ENCODE results near the gene SDC3.
A peak's percentile ranks its signal among the peaks of the same experiment; 100 is the strongest.

SDC3 gene

DNA sequence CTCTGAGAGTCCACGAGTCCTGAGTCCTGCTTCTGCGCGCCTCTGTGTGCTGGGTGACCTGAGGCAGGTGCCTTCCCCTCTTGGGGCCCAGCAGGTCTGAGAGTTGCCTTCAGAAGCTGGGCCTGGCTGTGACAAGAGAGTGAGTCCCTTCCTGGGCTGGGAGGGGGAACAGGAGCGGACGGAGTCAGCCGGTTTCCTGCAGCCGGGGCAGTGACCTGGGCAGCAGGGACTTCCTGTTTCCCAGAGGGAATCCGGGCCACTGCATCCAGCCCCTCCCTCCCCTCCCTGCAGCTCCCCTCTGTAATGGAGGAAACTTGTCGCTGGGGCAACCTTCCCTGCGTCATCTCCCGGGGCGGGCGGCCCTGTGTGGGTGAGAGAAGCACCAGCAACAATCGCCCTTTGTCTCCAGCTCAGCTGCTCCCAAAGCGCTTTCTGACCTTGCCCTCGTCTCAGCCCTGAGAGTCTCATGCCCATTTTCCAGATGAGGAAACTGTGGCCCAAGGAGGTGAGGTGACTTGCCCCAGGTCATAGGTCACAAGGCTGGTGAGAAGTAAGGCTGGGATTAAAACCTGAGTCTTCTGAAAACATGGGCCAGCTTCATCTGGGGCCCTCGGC is 61.1 kb downstream of the SDC3 start:
- no peak for DNase-seq (ENCODE audit: low spot score)

DNA sequence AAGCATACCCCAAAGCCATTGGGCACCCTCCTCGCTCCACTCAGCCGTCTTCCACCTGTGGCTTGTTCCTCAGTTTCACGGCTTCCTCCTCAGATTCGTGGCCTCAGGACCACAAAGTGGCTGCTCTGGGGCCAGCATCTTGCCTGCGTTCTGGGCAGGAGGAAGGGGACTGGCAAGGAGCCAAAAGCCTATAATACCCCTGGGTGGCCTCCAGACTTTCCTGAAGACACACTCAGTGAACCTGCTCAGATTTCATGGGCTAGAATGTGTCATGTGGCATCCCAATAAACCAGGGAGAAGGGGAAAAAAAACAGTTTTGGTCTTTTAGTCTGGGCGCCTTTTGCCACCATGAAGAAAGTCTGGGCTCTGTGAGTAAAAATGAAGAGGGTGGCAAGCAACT is 62.0 kb downstream of the SDC3 start:
- DNase-seq (ENCODE audit: low spot score): no peak

DNA sequence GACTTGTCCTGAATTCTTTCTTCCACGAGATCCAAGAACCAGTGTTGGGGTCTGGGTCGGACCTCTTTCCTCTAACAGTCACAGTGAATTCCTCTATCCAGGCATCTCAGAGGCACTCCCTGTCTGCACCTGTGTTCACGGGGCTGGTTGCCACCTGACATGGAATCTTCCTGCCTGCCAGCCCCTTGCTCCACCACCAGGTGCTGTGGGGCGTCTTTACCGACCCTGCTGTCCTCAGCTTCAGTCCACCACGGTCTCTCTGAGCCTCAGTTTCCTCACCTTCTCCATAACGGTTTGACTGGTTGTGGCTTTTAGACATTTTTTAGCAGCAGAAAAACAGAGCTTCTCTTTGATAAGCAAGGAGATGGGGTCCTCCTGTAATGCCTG is 62.7 kb downstream of the SDC3 start:
- DNase-seq (ENCODE audit: low spot score): no peak

DNA sequence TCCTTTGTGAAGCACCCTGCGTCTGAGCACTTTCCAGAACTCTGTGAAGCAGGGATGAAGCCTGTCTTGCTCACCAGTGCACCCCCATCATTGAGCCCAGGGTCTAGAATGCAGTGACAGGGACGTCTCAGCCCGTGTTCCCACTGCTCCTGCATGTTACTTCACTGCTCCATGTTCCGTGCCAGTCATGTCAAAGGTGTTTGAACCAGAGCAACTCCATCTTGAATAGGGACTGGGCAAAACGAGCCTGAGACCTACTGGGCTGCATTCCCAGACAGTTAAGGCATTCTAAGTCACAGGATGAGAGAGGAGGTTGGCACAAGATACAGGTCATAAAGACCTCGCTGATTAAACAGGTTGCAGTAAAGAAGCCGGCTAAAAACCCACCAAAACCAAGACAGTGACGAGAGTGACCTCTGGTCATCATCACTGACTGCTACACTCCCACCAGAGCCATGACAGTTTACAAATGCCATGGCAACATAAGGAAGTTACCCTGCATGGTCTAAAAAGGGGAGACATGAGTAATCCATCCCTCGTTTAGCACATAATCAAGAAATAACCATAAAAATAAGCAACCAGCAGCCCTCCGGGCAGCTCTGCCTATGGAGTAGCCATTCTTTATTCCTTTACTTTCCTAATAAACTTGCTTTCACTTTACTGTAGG is 63.2 kb downstream of the SDC3 start:
- no peak for DNase-seq (ENCODE audit: low spot score)

DNA sequence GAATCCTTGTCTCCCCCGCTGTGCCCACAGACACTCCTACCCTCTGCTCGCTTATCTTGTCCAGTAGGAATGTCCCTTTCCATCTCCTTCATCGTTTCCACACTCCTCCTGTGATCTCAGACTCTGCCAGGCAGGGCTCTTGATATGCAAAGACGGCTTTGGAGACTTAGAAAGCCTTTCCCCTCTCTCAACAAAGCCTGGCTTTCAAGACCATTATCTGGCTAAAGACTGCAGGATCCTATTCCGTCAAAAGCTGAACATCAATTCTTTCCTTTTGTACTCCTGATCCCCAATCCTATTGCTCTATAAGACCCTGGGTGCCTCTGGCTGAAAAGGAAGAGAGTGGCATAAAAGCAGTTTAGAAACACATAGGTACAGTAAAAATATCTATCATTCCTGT is 63.9 kb downstream of the SDC3 start:
- DNase-seq (ENCODE audit: low spot score): no peak

DNA sequence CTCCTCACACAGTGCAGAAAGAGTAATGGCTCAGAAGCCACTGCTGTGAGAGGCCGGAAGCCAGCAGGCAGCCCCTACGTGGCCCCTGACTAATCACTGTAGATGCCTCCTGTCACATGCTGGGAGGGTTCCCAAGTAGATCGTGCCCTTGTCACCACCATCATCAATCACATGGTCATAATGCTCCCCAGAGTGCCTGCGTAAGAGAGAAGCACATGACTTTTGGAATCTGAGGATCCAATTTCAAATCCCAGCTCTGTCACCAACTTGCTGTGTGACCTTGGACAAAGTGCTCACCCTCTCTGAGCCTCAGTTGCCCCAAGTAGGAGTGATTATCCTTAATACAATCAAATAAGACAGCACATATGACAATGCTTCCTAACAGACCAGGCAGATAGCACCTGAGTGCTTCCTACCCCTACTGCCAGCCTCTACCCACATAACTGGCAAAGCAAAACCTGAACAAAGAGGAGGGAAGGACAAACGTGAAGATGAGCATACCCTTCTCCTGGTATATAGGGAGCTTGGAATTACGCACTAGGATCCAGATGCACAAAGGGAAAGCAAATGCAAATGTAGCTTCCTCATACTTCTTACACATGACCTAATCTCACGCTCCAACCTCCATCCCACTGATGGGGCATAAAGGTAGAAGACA is 65.7 kb downstream of the SDC3 start:
- DNase-seq (ENCODE audit: low spot score): no peak

DNA sequence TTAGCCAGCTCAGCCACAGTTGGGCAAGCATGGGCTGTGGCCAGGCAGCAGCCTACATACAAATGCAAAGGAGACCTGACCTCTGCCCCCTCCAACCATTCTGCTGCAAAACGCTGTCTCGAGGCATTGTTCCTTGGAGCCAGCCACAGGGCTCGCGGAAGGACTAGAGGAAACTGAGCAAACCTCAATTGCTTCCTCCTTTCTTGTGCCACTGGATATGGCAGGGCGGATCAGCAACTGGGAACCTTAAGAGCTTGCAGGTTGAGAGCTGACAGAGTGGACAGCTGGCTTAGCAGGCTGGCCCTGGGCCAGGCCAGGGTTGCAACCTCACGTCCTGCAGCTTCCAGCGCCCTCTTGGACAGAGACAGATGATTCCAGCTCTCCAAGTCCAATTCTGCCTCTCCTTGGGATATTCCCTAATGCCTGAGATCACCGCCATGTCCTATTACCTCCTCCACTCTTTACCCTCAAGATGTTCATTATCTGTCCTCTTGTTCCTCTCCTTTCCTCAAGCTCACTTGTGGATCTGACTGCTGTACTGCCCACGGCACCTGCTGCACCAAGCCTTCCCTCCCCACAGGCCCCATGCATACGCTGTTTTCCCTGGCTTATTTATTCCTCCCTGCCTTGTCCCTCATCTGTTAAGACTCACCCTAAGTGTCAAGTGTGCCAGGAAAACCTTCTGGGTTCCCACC is 67.5 kb downstream of the SDC3 start:
- DNase-seq (ENCODE audit: low spot score): no peak

DNA sequence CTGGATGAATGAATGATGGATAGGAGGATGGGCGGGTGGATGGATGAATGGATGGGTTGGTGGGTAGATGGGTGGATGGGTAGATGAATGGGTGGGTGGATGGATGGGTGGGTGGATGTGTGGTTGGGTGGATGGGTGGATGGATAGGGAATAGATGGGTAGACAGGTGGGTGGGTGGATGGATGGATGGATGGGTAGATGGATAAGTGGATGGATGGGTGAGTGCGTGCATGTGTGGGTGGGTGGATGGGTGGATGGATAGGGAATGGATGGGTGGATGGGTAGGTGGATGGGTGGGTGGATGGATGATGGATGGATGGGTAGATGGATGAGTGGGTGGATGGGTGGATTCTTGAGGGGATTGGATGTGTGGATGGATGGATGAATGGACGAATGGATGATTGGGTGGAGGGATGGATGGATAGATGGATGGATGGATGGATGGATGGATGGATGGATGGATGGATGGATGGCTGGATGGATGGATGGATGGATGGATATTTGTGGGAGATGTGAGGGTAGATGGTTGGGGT is 68.7 kb downstream of the SDC3 start:
- no peak for DNase-seq (ENCODE audit: low spot score)

DNA sequence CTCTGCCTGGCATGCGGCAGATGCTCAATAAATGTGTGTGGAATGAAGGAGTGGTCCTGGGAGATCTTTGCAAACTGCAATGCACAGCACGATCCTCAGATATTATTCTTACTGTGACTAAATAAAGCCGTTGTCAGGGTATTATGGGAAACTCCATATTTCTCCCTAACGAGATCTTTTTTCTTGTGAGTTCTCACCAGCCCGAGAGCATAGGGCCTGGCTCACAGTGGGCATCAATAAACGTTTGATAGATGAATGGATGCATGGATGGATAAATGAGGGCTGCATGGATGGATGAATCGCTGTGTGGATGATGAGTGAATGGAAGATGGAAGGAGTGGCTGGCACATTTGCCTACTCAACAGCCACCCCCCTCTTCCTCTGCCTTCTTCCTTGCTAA is 69.6 kb downstream of the SDC3 start:
- DNase-seq (ENCODE audit: low spot score): no peak

DNA sequence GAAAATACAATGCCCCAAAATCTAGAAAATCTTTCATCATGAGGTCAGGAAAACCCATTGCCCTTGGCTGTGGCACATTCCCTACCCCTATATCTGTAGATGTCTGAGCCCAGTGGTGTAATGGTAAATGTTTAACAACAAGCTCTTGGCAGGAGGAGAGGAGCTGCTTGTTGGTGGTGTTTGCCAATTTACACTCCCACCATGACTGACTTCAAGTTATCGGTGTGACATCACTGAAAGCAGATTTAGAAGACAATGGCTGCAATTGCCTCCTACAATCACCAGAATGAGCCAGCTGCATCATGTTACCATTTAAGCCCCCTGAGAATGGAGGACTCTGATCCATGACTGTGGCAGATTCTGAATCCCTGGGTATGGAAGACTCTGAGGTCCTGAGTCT is 70.9 kb downstream of the SDC3 start:
- DNase-seq (ENCODE audit: low spot score): no peak

DNA sequence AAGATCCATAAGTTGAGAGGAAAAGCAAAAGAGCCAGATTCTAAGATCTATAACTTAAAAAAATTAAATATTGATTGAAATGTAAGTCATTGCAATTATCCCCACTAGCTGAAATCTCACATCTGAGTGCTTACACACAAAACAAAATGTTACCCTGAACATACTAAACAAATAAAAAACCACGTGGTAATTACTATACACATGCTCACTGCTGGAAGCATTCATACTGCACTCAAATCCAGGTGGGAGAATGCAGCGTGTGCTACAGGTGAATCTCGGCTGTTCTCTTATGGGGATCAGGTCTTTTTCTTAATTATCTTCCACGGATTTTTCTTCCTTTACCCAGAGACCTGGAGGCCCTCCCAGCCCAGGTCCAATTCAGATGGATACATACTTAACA is 74.3 kb downstream of the SDC3 start:
- no peak for DNase-seq (ENCODE audit: low spot score)

DNA sequence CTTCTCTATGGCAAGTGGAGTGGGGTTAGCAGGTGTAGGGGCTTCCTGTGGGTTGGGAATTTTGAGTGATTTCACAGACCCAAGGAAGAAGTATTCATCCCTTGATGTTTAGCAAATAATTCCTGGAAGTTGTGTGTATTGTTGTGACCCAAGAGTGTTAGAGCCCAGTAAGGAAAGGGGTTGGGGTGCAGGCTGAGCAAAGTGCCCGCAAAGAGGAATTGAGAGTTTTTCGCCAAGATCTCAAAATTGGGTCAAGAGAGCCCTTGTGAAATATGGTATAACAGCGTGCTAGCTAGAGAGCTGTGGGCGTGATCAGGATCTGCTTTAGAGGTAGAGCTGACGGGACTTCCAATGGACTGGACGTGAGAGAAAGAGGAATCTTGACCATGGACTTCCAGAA is 78.0 kb downstream of the SDC3 start:
- DNase-seq (ENCODE audit: low spot score): no peak

DNA sequence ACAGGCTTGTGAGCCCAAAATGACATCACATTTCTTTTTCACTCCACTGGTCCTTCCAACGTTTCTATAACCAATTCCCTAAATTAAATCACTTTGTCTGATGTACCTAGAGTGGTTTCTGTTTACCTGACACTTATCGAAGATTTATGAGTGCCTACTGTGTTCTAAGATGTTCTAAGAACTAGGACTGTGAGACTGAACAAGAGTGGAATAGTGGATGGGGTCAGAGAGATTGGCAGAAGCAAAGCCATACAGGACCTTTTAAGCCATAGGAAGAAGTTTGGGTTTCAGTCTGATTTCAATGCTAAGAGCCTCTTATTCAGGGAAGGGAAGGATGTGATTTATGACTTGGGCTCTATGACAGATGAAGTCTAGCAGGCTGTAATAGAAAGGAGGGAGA is 78.7 kb downstream of the SDC3 start:
- DNase-seq (ENCODE audit: low spot score): no peak

DNA sequence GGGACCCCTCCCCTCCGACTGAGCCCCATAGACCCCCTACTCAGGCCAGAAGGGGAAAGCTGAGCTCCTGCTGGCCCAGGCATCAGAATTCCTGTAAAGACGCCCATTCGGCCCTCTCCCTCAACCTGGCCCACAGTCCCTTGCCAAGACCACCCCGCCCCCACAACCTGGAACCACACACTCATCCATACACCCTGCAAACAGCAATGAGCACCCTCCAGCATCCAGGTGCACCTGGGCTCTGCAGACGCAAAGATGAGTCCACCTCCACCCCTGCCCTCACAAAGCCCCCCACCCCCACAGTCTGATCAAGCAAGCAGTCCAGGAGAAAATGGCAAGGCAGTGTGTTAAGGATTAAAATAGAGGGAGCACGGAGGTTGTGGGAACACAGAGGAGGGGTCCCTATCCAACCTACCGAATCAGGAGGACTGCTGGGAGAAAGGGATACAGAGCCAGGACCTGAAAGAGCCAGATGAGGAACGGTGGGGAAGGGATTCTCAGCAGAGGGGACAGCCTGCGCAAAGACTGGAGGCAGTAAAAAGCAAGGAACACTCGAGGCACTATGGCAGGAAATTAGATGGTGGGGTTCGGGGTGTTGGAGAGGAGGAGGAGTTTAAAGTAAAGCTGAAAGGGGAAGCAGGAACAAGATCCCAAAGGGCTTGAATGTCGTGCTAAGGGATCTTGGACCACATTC is 83.7 kb downstream of the SDC3 start:
- DNase-seq (ENCODE audit: low spot score): no peak

DNA sequence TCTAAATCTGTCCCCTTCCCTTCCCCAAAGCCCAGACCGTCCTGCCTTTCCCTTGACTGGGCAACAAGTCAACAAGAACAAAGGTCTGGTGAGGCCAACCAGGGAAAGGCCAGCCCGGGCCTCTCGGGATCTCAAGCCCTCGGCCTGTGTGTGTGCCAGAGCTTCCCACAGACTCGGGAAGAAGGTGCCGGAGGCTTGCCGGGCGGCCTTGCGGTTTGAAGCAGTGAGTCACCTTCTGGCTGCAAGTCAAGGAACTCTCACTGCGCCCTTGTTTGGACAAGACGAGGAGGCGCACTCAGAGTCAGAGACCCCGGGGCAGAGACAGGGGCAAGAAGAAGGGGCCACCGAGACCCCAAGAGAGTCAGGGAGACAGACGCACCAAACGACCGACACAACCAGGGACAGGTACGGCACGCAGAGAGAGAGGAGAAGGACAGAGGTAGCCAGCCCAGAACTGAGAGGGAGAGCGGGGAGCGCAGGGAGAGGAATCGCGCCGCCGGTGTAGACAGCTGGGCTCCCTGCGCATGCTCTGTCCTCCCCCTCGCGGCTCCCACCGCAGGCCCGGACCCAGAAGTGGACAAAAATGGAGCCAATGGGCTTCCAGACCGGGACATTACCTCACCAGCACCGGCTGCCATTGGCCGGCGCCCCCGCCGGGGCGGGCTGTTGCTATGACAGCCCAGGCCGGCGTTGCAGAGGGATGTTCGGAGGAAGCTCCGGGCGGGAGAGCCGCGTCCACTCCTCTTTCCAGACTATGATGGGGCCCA is 84.4 kb downstream of the SDC3 start:
- peak; percentile 60 for DNase-seq (ENCODE audit: low spot score)

DNA sequence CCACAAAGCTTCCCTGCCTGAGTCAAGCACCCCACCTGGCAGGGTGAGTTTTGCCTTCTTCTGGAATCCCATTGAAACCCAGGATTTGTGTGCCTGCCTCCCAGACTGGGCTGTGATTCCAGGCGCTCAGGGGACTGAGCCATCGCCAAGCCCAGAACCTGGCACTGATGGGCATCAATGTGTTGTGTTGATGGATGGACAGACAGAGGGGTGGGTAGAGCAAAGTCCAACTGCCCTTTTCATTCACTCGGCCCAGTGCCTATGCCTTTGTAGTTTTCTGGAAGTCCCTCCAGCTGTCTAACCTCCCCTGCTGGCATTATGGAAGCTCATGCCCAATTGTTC is 85.0 kb downstream of the SDC3 start:
- no peak for DNase-seq (ENCODE audit: low spot score)

DNA sequence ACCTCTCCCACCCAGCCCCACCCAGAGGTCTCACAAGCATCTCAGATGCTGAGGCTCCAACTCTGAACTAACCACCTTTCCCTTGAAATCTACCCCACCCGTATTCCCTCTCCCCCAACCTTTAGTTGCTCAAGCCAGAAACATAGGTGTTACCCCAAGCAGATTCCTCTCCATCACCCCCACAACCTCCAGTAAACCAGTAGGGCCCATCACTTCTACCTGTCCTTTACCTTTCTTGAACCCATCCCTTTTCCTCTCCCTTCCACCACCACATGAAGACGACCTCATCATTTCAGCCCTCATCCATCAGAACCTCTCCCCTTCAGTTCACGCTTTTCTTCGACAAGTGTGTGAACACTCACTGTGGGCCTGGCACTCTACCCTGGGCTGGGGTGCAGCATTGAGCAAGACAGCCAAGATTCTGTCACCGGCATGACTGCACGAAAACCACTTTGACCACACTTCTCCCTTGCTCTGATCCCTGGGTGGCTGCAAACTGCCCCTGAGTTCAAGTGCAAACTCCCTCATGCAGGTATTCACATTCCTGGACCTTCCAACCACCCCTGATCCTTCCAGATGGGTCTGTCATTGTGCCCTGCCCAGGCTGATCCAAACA is 85.5 kb downstream of the SDC3 start:
- DNase-seq (ENCODE audit: low spot score): no peak

DNA sequence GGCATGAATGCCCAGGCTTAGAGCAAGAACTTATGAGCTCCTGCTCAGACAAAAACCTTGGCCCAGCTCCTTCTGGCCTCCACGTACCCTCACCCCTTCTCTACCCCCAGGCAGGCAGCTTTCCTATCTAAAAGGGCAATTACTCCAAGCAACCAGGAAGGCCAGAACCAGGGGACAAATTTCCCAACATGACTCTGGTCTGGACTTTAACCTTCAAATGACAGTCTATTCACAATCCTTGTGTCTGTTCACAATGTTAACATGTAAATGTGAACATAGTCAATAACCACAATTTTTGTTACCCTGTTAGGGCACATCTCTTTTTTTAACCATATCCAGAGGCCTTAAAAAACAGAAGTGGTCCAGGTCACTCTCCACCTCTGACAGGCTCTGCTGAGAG is 86.6 kb downstream of the SDC3 start:
- DNase-seq (ENCODE audit: low spot score): no peak

DNA sequence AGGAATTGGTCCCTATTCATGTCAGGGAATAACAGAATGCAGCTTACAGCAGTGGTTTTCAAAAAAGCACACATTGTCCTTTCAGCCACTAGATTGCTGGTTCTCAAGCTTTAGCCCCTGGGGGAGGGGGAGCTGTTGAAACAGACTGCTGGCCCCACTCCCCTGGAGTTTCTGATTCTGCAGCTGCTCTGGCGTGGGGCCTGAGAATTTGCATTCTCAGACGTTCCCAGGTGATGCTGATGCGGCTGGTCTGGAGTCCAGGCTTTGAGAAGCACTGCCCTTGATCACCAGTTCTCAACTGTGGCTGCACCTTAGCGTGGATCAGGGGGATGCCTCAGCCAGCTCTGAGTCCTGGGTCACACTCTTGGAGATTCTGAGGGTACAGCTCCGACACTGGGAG is 88.3 kb downstream of the SDC3 start:
- no peak for DNase-seq (ENCODE audit: low spot score)
